GM12878 (cell line): Measurements from ENCODE around the gene RETREG3. TPM values are rescaled to one million over a fixed set of nuclear protein-coding genes. Genes with fewer than 3 reads are reported as not detected.

Source experiments
- ATF7 ChIP-seq: fragments of 450-650 bp; IDR thresholded peaks from 2 replicates; pipeline ENCODE4 v1.6.1; 2016; ENCODE audit warnings: low read depth, mild to moderate bottlenecking
- CBX5 ChIP-seq: sonication (generic); IDR thresholded peaks from 2 replicates; pipeline ENCODE4 v1.6.1; 2016; ENCODE audit warnings: low read depth, moderate library complexity, mild to moderate bottlenecking, inconsistent platforms
- ETV6 ChIP-seq, 2 experiments: fragments of 450-650 bp in 1 of 2; IDR thresholded peaks in 1 of 2; conservative IDR thresholded peaks in 1 of 2; 2 replicates each; pipeline ENCODE4 v1.6.1; 2014; ENCODE audit warnings: antibody characterized with exemption in 1 of 2, borderline replicate concordance in 1 of 2, low read depth in 1 of 2, mild to moderate bottlenecking in 1 of 2, moderate library complexity in 1 of 2
- FOS ChIP-seq: IDR thresholded peaks from 3 replicates; pipeline ENCODE4 v1.6.1; 2011; ENCODE audit warnings: borderline replicate concordance; ENCODE audit not compliant: insufficient read length; ENCODE audit errors: extremely low read depth
- NR2C2 ChIP-seq: IDR thresholded peaks from 2 replicates; pipeline ENCODE4 v1.6.1; 2011; ENCODE audit warnings: borderline replicate concordance, low read depth; ENCODE audit not compliant: control insufficient read depth, insufficient read length
- POLR2AphosphoS2 ChIP-seq: IDR thresholded peaks from 2 replicates; pipeline ENCODE4 v1.6.1; 2011; ENCODE audit warnings: low read depth, mild to moderate bottlenecking, low read length, improper control_type of control experiment, moderate library complexity
- RFX5 ChIP-seq: IDR thresholded peaks from 2 replicates; pipeline ENCODE4 v1.6.1; 2011; ENCODE audit warnings: low read depth, low read length, improper control_type of control experiment
- STAT1 ChIP-seq: fragments of 450-650 bp; conservative IDR thresholded peaks from 2 replicates; pipeline ENCODE4 v1.6.1; 2014; ENCODE audit warnings: antibody characterized with exemption, mild to moderate bottlenecking
- STAT3 ChIP-seq: IDR thresholded peaks from 2 replicates; pipeline ENCODE4 v1.6.1; 2011; ENCODE audit warnings: low read depth, low read length, improper control_type of control experiment
- TCF12 ChIP-seq: IDR thresholded peaks from 2 replicates; pipeline ENCODE4 v1.6.1; 2011; ENCODE audit warnings: low read depth, mild to moderate bottlenecking, low read length
- YY1 ChIP-seq: IDR thresholded peaks from 2 replicates; pipeline ENCODE4 v1.6.1; 2011; ENCODE audit warnings: low read depth, mild to moderate bottlenecking, low read length
- polyA plus RNA-seq, 11 experiments: library from polyadenylated mRNA; depleted of rRNA in 4 of 11; unstranded in 6 of 11; stranded (reverse) in 5 of 11; fragments of >200 nt; fragmentation: Nextera tagmentation in 4 of 11; fragmentation: Illumina TruSeq in 1 of 11; extraction: Ambion mirVana in 4 of 11; extraction: Trizol in 1 of 11; gene quantifications; 1 replicate in 1 of 11; 2 replicates in 10 of 11; pipeline versions ENCODE4 v1.2.1 to v1.2.3, GENCODE V29; 2011 to 2016; ENCODE audit warnings: inconsistent platforms in 2 of 11, missing spikeins in 2 of 11, low read depth in 1 of 11
- total RNA-seq, 4 experiments: library from RNA; depleted of rRNA in 3 of 4; stranded (reverse); fragments of >200 nt in 3 of 4; fragmentation: Illumina TruSeq in 1 of 4; extraction: Trizol in 1 of 4; gene quantifications; 2 replicates each; pipeline versions ENCODE4 v1.2.1 to v1.2.3, GENCODE V29; 2013 to 2021
- TF ChIP-seq, protein P1 (sequence below): fragments of 450-650 bp; IDR thresholded peaks from 2 replicates; pipeline ENCODE4 v1.6.1; 2017; ENCODE audit warnings: mild to moderate bottlenecking, moderate library complexity
- TF ChIP-seq, protein P2 (sequence below): fragments of 450-650 bp; IDR thresholded peaks from 2 replicates; pipeline ENCODE4 v1.6.1; 2017; ENCODE audit warnings: antibody characterized with exemption, mild to moderate bottlenecking, moderate library complexity
- TF ChIP-seq, protein P3 (sequence below): IDR thresholded peaks from 2 replicates; pipeline ENCODE4 v1.6.1; 2011; ENCODE audit warnings: low read depth, low read length, improper control_type of control experiment, borderline replicate concordance
- TF ChIP-seq, protein P4 (sequence below): fragments of 450-650 bp; IDR thresholded peaks from 2 replicates; pipeline ENCODE4 v1.6.1; 2016; ENCODE audit warnings: mild to moderate bottlenecking
- TF ChIP-seq, protein P5 (sequence below): fragments of 450-650 bp; formaldehyde crosslinking; IDR thresholded peaks from 2 replicates; pipeline ENCODE4 v1.4.0; 2022; ENCODE audit warnings: mild to moderate bottlenecking, moderate library complexity

Gene RETREG3
- total and polyA plus RNA-seq, 10 of the 15 experiments (the other 5 are each of a cell fraction or from before 2014, with no cell fraction given), result 7.0 to 50.6 (median 27.3) TPM

DNA sequence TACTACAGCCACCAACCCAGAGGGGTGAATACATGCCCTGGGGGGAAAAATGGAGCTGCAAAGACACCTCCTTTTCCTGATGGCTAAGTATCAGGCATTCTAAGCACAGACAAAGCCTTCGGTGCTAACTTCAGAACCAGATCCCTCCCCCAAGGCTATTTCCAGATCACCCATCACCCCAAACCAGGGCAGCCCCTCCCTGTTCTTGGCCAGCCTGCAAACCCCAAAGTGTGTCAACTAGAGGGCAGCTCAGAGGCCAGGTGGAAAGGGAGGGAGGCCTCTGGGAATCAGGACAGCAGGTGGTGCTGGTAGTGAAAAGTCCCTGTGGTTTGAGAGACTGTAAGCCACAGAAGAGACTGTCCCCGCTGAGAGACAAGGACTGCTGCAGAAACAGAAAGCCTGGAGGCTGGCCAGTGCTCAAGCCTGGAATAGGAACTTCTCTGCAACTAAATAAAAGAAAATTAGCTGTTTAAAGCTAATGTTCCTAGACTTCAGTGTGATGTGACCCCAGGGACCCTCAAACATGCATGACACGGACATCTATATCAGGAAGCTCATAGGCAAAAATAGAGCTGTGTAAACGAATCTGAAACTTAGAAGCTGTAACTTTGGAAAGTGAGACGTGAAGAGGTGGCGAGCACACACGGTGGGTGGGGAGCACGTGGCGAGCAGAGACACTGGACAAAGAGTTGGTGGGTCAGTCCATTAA lies 9.4 kb upstream of the RETREG3 start (continued):
- TF ChIP-seq NR2C2 (no peak), ETV6 (conservative IDR thresholded peaks at IDR 0.05 in 1 of 2, IDR thresholded peaks at IDR 0.05 in 1 of 2; ENCODE audit: borderline replicate concordance in 1 of 2, low read depth in 1 of 2) (peak in 1 of 2 experiments; percentile 74; a peak in 2 of 4 replicates), TCF12 (peak; percentile 98), POLR2AphosphoS2 (no peak), STAT1 (no peak), YY1 (peak; percentile 43; the same call in 1 of the 2 replicates), STAT3 (peak; percentile 91; the same call in 1 of the 2 replicates), FOS (no peak), ATF7 (peak; percentile 66; the same call in 1 of the 2 replicates), CBX5 (0 out of 2 replicates have a peak, but pooled peaks have one; percentile 12), RFX5 (no peak)
- TF ChIP-seq, protein P1, sequence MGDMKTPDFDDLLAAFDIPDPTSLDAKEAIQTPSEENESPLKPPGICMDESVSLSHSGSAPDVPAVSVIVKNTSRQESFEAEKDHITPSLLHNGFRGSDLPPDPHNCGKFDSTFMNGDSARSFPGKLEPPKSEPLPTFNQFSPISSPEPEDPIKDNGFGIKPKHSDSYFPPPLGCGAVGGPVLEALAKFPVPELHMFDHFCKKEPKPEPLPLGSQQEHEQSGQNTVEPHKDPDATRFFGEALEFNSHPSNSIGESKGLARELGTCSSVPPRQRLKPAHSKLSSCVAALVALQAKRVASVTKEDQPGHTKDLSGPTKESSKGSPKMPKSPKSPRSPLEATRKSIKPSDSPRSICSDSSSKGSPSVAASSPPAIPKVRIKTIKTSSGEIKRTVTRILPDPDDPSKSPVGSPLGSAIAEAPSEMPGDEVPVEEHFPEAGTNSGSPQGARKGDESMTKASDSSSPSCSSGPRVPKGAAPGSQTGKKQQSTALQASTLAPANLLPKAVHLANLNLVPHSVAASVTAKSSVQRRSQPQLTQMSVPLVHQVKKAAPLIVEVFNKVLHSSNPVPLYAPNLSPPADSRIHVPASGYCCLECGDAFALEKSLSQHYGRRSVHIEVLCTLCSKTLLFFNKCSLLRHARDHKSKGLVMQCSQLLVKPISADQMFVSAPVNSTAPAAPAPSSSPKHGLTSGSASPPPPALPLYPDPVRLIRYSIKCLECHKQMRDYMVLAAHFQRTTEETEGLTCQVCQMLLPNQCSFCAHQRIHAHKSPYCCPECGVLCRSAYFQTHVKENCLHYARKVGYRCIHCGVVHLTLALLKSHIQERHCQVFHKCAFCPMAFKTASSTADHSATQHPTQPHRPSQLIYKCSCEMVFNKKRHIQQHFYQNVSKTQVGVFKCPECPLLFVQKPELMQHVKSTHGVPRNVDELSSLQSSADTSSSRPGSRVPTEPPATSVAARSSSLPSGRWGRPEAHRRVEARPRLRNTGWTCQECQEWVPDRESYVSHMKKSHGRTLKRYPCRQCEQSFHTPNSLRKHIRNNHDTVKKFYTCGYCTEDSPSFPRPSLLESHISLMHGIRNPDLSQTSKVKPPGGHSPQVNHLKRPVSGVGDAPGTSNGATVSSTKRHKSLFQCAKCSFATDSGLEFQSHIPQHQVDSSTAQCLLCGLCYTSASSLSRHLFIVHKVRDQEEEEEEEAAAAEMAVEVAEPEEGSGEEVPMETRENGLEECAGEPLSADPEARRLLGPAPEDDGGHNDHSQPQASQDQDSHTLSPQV, result no peak
- TF ChIP-seq, protein P2, sequence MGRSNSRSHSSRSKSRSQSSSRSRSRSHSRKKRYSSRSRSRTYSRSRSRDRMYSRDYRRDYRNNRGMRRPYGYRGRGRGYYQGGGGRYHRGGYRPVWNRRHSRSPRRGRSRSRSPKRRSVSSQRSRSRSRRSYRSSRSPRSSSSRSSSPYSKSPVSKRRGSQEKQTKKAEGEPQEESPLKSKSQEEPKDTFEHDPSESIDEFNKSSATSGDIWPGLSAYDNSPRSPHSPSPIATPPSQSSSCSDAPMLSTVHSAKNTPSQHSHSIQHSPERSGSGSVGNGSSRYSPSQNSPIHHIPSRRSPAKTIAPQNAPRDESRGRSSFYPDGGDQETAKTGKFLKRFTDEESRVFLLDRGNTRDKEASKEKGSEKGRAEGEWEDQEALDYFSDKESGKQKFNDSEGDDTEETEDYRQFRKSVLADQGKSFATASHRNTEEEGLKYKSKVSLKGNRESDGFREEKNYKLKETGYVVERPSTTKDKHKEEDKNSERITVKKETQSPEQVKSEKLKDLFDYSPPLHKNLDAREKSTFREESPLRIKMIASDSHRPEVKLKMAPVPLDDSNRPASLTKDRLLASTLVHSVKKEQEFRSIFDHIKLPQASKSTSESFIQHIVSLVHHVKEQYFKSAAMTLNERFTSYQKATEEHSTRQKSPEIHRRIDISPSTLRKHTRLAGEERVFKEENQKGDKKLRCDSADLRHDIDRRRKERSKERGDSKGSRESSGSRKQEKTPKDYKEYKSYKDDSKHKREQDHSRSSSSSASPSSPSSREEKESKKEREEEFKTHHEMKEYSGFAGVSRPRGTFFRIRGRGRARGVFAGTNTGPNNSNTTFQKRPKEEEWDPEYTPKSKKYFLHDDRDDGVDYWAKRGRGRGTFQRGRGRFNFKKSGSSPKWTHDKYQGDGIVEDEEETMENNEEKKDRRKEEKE, result no peak
- TF ChIP-seq, protein P3, sequence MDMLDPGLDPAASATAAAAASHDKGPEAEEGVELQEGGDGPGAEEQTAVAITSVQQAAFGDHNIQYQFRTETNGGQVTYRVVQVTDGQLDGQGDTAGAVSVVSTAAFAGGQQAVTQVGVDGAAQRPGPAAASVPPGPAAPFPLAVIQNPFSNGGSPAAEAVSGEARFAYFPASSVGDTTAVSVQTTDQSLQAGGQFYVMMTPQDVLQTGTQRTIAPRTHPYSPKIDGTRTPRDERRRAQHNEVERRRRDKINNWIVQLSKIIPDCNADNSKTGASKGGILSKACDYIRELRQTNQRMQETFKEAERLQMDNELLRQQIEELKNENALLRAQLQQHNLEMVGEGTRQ, result no peak; the same call in 1 of the 2 replicates
- TF ChIP-seq, protein P4, sequence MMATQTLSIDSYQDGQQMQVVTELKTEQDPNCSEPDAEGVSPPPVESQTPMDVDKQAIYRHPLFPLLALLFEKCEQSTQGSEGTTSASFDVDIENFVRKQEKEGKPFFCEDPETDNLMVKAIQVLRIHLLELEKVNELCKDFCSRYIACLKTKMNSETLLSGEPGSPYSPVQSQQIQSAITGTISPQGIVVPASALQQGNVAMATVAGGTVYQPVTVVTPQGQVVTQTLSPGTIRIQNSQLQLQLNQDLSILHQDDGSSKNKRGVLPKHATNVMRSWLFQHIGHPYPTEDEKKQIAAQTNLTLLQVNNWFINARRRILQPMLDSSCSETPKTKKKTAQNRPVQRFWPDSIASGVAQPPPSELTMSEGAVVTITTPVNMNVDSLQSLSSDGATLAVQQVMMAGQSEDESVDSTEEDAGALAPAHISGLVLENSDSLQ, result no peak
- TF ChIP-seq, protein P5, sequence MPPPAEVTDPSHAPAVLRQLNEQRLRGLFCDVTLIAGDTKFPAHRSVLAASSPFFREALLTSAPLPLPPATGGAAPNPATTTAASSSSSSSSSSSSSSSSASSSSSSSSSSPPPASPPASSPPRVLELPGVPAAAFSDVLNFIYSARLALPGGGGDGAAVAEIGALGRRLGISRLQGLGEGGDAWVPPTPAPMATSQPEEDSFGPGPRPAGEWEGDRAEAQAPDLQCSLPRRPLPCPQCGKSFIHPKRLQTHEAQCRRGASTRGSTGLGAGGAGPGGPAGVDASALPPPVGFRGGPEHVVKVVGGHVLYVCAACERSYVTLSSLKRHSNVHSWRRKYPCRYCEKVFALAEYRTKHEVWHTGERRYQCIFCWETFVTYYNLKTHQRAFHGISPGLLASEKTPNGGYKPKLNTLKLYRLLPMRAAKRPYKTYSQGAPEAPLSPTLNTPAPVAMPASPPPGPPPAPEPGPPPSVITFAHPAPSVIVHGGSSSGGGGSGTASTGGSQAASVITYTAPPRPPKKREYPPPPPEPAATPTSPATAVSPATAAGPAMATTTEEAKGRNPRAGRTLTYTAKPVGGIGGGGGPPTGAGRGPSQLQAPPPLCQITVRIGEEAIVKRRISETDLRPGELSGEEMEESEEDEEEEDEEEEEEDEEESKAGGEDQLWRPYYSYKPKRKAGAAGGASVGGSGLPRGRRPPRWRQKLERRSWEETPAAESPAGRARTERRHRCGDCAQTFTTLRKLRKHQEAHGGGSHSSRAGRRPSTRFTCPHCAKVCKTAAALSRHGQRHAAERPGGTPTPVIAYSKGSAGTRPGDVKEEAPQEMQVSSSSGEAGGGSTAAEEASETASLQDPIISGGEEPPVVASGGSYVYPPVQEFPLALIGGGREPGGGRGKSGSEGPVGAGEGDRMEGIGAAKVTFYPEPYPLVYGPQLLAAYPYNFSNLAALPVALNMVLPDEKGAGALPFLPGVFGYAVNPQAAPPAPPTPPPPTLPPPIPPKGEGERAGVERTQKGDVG (CRISPR knock-in tag), result no peak
